NCI-H226 (cell line): Measurements from ENCODE around the gene ZSWIM1.
"Not testable (repeated sequence)": the region's sequence is repeated elsewhere in the genome, so short reads cannot be mapped to it uniquely, and the experiment has no call there.

Source experiments
- DNase-seq: peaks from one replicate; pipeline ENCODE4 v3.0.0-alpha.2; 2015

ZSWIM1 gene

GRCh38 chr20:45909817-45910669, 29.0 kb downstream of the ZSWIM1 start:
- DNase-seq, result no peak

- peak; percentile 97 for DNase-seq
Measured at GRCh38 chr20:45910670-45911485, 29.9 kb downstream of the ZSWIM1 start.

GRCh38 chr20:45911486-45912343, 30.7 kb downstream of the ZSWIM1 start, which contains the start of gene PLTP:
Gene PLTP, minus strand, starts transcription at chr20:45912155. Its CDS starts 703 bp downstream, at chr20:45911452.
- DNase-seq, result no peak

- DNase-seq, result no peak
Measured at GRCh38 chr20:45912344-45912682, 31.3 kb downstream of the ZSWIM1 start.

- no peak for DNase-seq
Measured at GRCh38 chr20:45913116-45913515, 32.1 kb downstream of the ZSWIM1 start.

GRCh38 chr20:45917790-45918141, 36.7 kb downstream of the ZSWIM1 start:
- DNase-seq, result no peak

GRCh38 chr20:45918182-45918737, 37.2 kb downstream of the ZSWIM1 start:
- DNase-seq, result no peak

GRCh38 chr20:45918779-45919537, 37.9 kb downstream of the ZSWIM1 start:
- no peak for DNase-seq

GRCh38 chr20:45919542-45920399, 38.7 kb downstream of the ZSWIM1 start:
- DNase-seq, result no peak

- DNase-seq, result no peak
Measured at GRCh38 chr20:45920462-45921336, 39.7 kb downstream of the ZSWIM1 start.

- DNase-seq, result no peak
Measured at GRCh38 chr20:45921337-45922189, 40.5 kb downstream of the ZSWIM1 start.

- DNase-seq, result no peak
Measured at GRCh38 chr20:45924391-45925261, 43.6 kb downstream of the ZSWIM1 start.

- no peak for DNase-seq
Measured at GRCh38 chr20:45925821-45926506, 44.9 kb downstream of the ZSWIM1 start.

GRCh38 chr20:45926731-45927070, 45.7 kb downstream of the ZSWIM1 start:
- no peak for DNase-seq

GRCh38 chr20:45927071-45927878, 46.2 kb downstream of the ZSWIM1 start:
- DNase-seq, result no peak

- DNase-seq, result not testable (repeated sequence)
Measured at GRCh38 chr20:45931680-45932079, 50.7 kb downstream of the ZSWIM1 start.
